Naive thymus-derived CD4-positive, alpha-beta T cell (primary cell): ENCODE data around the gene STEAP3. TPM values are rescaled to one million over a fixed set of nuclear protein-coding genes. Genes with fewer than 3 reads are reported as not detected.

Experiments used
- ATAC-seq: fragments of 150-1000 bp; cut with Tn5 transposase; 2 replicates; pipeline ENCODE4 v1.10.0; 2021; ENCODE audit warnings: mild to moderate bottlenecking, moderate library complexity
- CTCF ChIA-PET: fragments of 350-600 bp; sonication (Branson Sonifier 250); formaldehyde crosslinking; loops from one replicate; lab custom pipeline; 2021; ENCODE audit warnings: antibody characterized with exemption; lab: Charles Lee
- POLR2A ChIA-PET: fragments of 350-600 bp; sonication (Branson Sonifier 250); formaldehyde crosslinking; loops from one replicate; lab custom pipeline; 2021; ENCODE audit warnings: antibody characterized with exemption, inconsistent platforms; lab: Charles Lee
- DNase-seq, 9 donors: peaks; one replicate each; pipeline versions ENCODE4 v3.0.0 to v3.0.0-alpha.2; 2020 to 2022; ENCODE audit warnings: mixed read lengths in 1 of 9
- H3K27ac ChIP-seq: one replicate; pipeline ENCODE4 v1.7.0; 2013; ENCODE audit warnings: mild to moderate bottlenecking, low read depth, low read length, moderate library complexity
- H3K27me3 ChIP-seq, 2 donors: one replicate each; pipeline ENCODE4 v1.7.0; 2013; ENCODE audit warnings: low read length in 2 of 2, mild to moderate bottlenecking in 2 of 2, moderate library complexity in 2 of 2; ENCODE audit not compliant: control insufficient read depth in 2 of 2, insufficient read depth in 2 of 2
- H3K36me3 ChIP-seq, 3 experiments: 1 replicate in 2 of 3; 2 replicates in 1 of 3; pipeline ENCODE4 v1.7.0; 2013; ENCODE audit warnings: low read length in 3 of 3, mild to moderate bottlenecking in 3 of 3, moderate library complexity in 1 of 3; ENCODE audit not compliant: insufficient read depth in 3 of 3, control insufficient read depth in 2 of 3
- H3K4me1 ChIP-seq, 2 donors: one replicate each; pipeline ENCODE4 v1.7.0; 2013; ENCODE audit warnings: low read length in 2 of 2, mild to moderate bottlenecking in 2 of 2, moderate library complexity in 1 of 2; ENCODE audit not compliant: control insufficient read depth in 2 of 2, insufficient read depth in 2 of 2
- H3K4me3 ChIP-seq: 2 replicates; pipeline ENCODE4 v1.7.0; 2013; ENCODE audit warnings: mild to moderate bottlenecking, low read length
- H3K9me3 ChIP-seq, 3 experiments: 1 replicate in 2 of 3; 2 replicates in 1 of 3; pipeline ENCODE4 v1.7.0; 2013; ENCODE audit warnings: low read length in 3 of 3; ENCODE audit not compliant: control insufficient read depth in 2 of 3
- H3K27ac Mint-ChIP-seq, 9 donors: one replicate each; pipeline ENCODE4 v1.8.0; 2020 to 2022; ENCODE audit warnings: mixed read lengths in 9 of 9, mild to moderate bottlenecking in 8 of 9, moderate library complexity in 5 of 9, inconsistent platforms in 2 of 9
- H3K27me3 Mint-ChIP-seq, 5 donors: one replicate each; pipeline ENCODE4 v1.8.0; 2021 to 2022; ENCODE audit warnings: mixed read lengths in 5 of 5, mild to moderate bottlenecking in 1 of 5
- H3K36me3 Mint-ChIP-seq, 5 donors: one replicate each; pipeline ENCODE4 v1.8.0; 2020 to 2022; ENCODE audit warnings: mixed read lengths in 5 of 5, mild to moderate bottlenecking in 3 of 5, inconsistent platforms in 1 of 5
- H3K4me1 Mint-ChIP-seq, 7 donors: one replicate each; pipeline ENCODE4 v1.8.0; 2020 to 2022; ENCODE audit warnings: mixed read lengths in 7 of 7, mild to moderate bottlenecking in 3 of 7, inconsistent platforms in 1 of 7
- H3K4me3 Mint-ChIP-seq, 10 donors: one replicate each; pipeline ENCODE4 v1.8.0; 2020 to 2022; ENCODE audit warnings: mild to moderate bottlenecking in 10 of 10, mixed read lengths in 10 of 10, moderate library complexity in 6 of 10, inconsistent platforms in 2 of 10
- H3K9me3 Mint-ChIP-seq, 11 donors: one replicate each; pipeline ENCODE4 v1.8.0; 2020 to 2022; ENCODE audit warnings: mixed read lengths in 11 of 11, mild to moderate bottlenecking in 4 of 11, inconsistent platforms in 1 of 11, moderate library complexity in 1 of 11
- intact Hi-C, 2 donors: fragments of 100-400 bp; cut with micrococcal nuclease; formaldehyde crosslinking; loops; one replicate each; pipeline ENCODE4 v1.15.1; 2023
- polyA plus RNA-seq, 2 donors: library from polyadenylated mRNA; unstranded; fragments of 300-500 nt; fragmentation: Illumina TruSeq; gene quantifications; one replicate each; pipeline ENCODE4 v1.2.3, GENCODE V29; 2021
- total RNA-seq, 6 experiments: library from RNA in 5 of 6; stranded (reverse) in 5 of 6; gene quantifications; 1 replicate in 5 of 6; 2 replicates in 1 of 6; pipeline ENCODE4 v1.2.3 and lab custom pipeline; 2021 to 2026

The STEAP3 gene
- total and polyA plus RNA-seq, 7 experiments from 2014 or later, result 0.10 to 1.9 (median 0.16) TPM; not detected in 2

DNA sequence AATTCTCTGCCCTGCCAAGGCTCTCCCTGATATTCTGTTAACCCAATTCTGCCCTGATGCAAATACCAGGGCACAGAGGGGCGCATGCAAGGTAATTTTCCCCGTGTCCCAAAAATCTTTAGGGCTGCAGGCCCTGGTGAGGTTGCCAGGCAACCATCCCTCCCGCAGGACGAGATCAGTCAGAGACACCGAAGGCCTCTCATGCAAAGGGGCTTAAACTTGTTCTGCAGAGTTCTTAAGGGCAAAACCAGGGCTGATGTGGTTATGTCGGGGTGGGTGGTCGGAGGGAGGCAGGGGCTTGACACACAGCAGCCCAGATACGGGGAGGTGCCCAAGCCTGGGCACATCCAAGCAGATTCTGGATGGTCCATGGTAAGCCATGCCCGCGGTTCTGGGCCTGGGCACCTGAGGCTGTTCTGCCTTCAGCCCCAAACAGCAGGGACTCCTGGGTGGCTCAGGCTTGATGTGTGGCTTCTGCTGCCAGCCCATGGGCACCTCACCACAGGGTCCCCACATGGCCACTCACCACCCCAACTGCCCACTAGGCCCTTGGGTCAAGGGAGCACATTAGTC, 27.2 kb downstream of the STEAP3 start:
- H3K27me3 ChIP-seq, result no peaks in the 10 kb centered on the region
- H3K4me3 ChIP-seq, result no peak overlapping the region
- ChIA-PET POLR2A (no interaction called here), CTCF (no interaction called here)
- no peaks in the 10 kb centered on the region for H3K4me1 ChIP-seq
- intact Hi-C loops, result no loop called here
- no peak overlapping the region for H3K4me3 Mint-ChIP-seq
- peaks cover 0 to 2% (median 0%) of the 10 kb centered on the region in 11 donors for H3K9me3 Mint-ChIP-seq
- no peak overlapping the region for H3K27ac ChIP-seq
- no peaks in the 10 kb centered on the region for H3K36me3 Mint-ChIP-seq
- H3K27ac Mint-ChIP-seq, result no peak overlapping the region
- no peak for DNase-seq
- no peaks in the 10 kb centered on the region for H3K9me3 ChIP-seq
- H3K27me3 Mint-ChIP-seq, result peaks cover 0 to 6% (median 0%) of the 10 kb centered on the region in 5 donors
- H3K4me1 Mint-ChIP-seq, result no peaks in the 10 kb centered on the region
- ATAC-seq, result no peak
- no peaks in the 10 kb centered on the region for H3K36me3 ChIP-seq

GRCh38 chr2:119251652-119252051, 28.0 kb downstream of the STEAP3 start:
- H3K4me3 ChIP-seq, result no peak overlapping the region
- no peaks in the 10 kb centered on the region for H3K9me3 ChIP-seq
- H3K4me1 Mint-ChIP-seq, result no peaks in the 10 kb centered on the region
- H3K9me3 Mint-ChIP-seq, result peaks cover 0 to 2% (median 0%) of the 10 kb centered on the region in 11 donors
- no peaks in the 10 kb centered on the region for H3K27me3 ChIP-seq
- no peak overlapping the region for H3K4me3 Mint-ChIP-seq
- no peaks in the 10 kb centered on the region for H3K36me3 ChIP-seq
- ChIA-PET POLR2A (no interaction called here), CTCF (no interaction called here)
- no peaks in the 10 kb centered on the region for H3K36me3 Mint-ChIP-seq
- H3K27me3 Mint-ChIP-seq, result peaks cover 0 to 6% (median 0%) of the 10 kb centered on the region in 5 donors
- no peak for ATAC-seq
- intact Hi-C loops, result no loop called here
- H3K27ac Mint-ChIP-seq, result no peak overlapping the region
- H3K27ac ChIP-seq, result no peak overlapping the region
- no peak for DNase-seq
- H3K4me1 ChIP-seq, result no peaks in the 10 kb centered on the region

DNA sequence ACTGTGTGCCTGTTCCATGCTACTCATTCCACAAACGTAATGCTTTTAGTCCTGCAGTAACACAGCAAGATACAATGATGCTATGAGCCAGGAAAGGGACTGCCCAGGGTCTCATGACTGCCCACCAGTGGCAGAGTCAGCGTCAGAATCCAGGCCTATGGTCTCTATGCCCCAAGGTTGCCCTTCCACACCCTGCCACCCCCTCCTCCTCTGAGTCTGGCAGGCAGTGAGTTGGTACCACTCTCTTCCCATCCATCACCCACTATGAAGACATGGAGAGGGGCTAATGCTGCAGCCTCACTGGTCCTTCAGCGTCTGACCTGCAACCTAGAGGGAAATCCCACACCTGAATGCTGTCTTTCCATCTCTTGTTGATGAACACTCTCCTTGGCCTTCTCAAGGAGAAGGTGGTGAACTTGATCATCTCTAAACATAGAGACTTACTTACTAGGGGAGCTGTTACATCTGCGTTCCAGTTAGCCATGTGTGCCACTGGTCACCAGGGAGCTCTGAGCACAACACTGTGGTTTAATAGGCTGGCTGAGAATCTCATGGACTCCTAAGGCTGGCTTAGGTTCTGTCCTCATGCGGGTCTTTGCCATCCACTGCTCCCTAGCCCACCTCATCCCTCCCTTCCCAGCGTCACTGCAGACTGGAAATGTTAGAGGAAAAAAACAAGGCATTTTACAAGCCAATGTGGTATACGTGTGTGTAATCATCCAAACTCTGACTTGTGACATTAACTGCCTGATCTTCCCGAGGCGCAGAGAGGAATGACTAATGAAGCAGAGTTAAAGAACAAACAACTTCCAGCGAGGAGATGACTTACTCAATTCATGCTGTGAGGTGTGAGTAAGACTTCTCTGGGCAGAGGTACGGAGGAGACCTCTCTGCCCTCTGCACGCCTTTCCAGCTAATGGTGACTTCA, 28.8 kb downstream of the STEAP3 start:
- ATAC-seq (no peak), DNase-seq (no peak)
- H3K27ac Mint-ChIP-seq, result no peak overlapping the region
- H3K4me3 ChIP-seq, result no peak overlapping the region
- H3K4me3 Mint-ChIP-seq, result no peak overlapping the region
- no peaks in the 10 kb centered on the region for H3K9me3 ChIP-seq
- H3K27ac ChIP-seq, result no peak overlapping the region
- ChIA-PET POLR2A (interaction anchor here (0.6 kb wide), 1 partner anchor 32 kb away, joined by 5 read pairs; no protein-coding TSS in a partner anchor), CTCF (no interaction called here)
- H3K27me3 ChIP-seq, result no peaks in the 10 kb centered on the region
- H3K27me3 Mint-ChIP-seq, result peaks cover 0 to 6% (median 0%) of the 10 kb centered on the region in 5 donors
- H3K4me1 ChIP-seq, result no peaks in the 10 kb centered on the region
- no peaks in the 10 kb centered on the region for H3K36me3 ChIP-seq
- intact Hi-C loops, result no loop called here
- no peaks in the 10 kb centered on the region for H3K36me3 Mint-ChIP-seq
- peaks cover 0 to 2% (median 0%) of the 10 kb centered on the region in 11 donors for H3K9me3 Mint-ChIP-seq
- H3K4me1 Mint-ChIP-seq, result no peaks in the 10 kb centered on the region

- POLR2A ChIA-PET, result interaction anchor here (0.6 kb wide), 1 partner anchor 32 kb away, joined by 5 read pairs; no protein-coding TSS in a partner anchor
- intact Hi-C loops, result no loop called here
- CTCF ChIA-PET, result no interaction called here
Observed at GRCh38 chr2:119253114-119253702, 29.6 kb downstream of the STEAP3 start.

DNA sequence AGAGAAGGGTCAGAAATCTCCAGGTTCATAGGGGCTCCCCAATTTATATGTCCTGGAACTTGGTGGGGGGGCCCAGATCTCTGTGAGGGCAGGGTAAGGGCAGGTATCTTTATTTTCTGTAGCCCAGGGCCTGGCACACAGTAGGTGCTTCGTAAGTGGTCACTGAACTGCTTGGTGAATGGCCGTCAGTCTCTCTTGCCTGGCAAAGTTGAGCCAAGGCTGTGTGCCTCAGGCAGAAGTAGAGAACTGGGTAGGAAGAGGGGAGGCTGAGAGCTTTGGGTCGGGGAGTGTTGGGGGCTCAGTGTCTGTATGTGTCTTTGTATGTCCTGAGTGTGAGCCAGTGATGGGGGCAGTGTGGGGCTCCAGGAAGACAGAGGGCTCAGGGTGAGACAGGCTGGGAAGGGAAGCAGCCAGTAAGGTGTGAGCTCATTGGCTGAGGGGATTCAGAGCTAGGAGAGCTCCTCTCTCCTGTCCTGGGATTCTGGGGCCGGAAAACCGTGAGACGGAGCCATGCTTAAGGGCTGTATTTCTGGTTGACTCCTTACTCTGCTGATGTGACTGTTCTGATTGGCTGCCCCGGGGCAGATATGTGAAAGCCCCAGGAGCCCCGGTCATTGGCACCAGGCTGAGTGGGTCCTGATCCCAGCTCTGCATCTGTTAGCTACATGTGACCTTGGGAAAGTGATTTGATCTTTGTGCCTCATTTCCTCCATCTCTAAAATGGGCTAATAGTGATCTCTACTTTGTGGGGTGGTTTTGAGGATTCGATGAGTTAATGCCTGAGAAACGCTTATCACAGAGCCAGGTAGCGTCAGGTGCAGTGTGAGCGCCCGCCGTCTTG, 30.3 kb downstream of the STEAP3 start:
- H3K36me3 ChIP-seq, result no peaks in the 10 kb centered on the region
- H3K4me1 ChIP-seq, result no peaks in the 10 kb centered on the region
- peaks cover 0 to 6% (median 0%) of the 10 kb centered on the region in 5 donors for H3K27me3 Mint-ChIP-seq
- no peak overlapping the region for H3K4me3 Mint-ChIP-seq
- H3K27ac ChIP-seq, result no peak overlapping the region
- ChIA-PET POLR2A (no interaction called here), CTCF (no interaction called here)
- ATAC-seq, result no peak
- H3K27ac Mint-ChIP-seq, result no peak overlapping the region
- no peak overlapping the region for H3K4me3 ChIP-seq
- no peaks in the 10 kb centered on the region for H3K9me3 ChIP-seq
- H3K36me3 Mint-ChIP-seq, result no peaks in the 10 kb centered on the region
- H3K4me1 Mint-ChIP-seq, result no peaks in the 10 kb centered on the region
- no peaks in the 10 kb centered on the region for H3K27me3 ChIP-seq
- peaks cover 0 to 2% (median 0%) of the 10 kb centered on the region in 11 donors for H3K9me3 Mint-ChIP-seq
- intact Hi-C loops, result no loop called here
- DNase-seq, result no peak

More at GRCh38 chr2:119253114-119253702, 29.6 kb downstream of the STEAP3 start:
- Mint-ChIP-seq H3K36me3 (no peaks in the 10 kb centered on the region), H3K4me3 (no peak overlapping the region), H3K27ac (no peak overlapping the region), H3K9me3 (peaks cover 0 to 2% (median 0%) of the 10 kb centered on the region in 11 donors), H3K27me3 (peaks cover 0 to 6% (median 0%) of the 10 kb centered on the region in 5 donors), H3K4me1 (no peaks in the 10 kb centered on the region)
- Histone ChIP-seq H3K27me3 (no peaks in the 10 kb centered on the region), H3K4me1 (no peaks in the 10 kb centered on the region), H3K9me3 (no peaks in the 10 kb centered on the region), H3K4me3 (no peak overlapping the region), H3K36me3 (no peaks in the 10 kb centered on the region), H3K27ac (no peak overlapping the region)
- no peak for ATAC-seq
- DNase-seq, result no peak

GRCh38 chr2:119254601-119255080, 31.0 kb downstream of the STEAP3 start:
- Mint-ChIP-seq H3K36me3 (no peaks in the 10 kb centered on the region), H3K9me3 (peaks cover 0 to 2% (median 0%) of the 10 kb centered on the region in 11 donors), H3K4me3 (no peak overlapping the region), H3K27ac (no peak overlapping the region), H3K27me3 (peaks cover 0 to 6% (median 0%) of the 10 kb centered on the region in 5 donors), H3K4me1 (no peaks in the 10 kb centered on the region)
- Histone ChIP-seq H3K4me3 (no peak overlapping the region), H3K4me1 (no peaks in the 10 kb centered on the region), H3K9me3 (no peaks in the 10 kb centered on the region), H3K36me3 (no peaks in the 10 kb centered on the region), H3K27me3 (no peaks in the 10 kb centered on the region), H3K27ac (no peak overlapping the region)
- CTCF ChIA-PET, result no interaction called here
- intact Hi-C loops, result no loop called here
- ATAC-seq (no peak), DNase-seq (no peak)
- POLR2A ChIA-PET, result no interaction called here
